Stimulated activated CD8-positive, alpha-beta memory T cell treated with anti-CD3 and anti-CD28 coated beads, Interleukin-15, amount 100 ng/mL, for 1 hour (primary cell): ENCODE measurements around the gene BMAL2.

Experiments used
- DNase-seq: peaks from one replicate; pipeline ENCODE4 v3.0.0-alpha.2; 2020; ENCODE audit warnings: low read depth

BMAL2 gene, protein sequence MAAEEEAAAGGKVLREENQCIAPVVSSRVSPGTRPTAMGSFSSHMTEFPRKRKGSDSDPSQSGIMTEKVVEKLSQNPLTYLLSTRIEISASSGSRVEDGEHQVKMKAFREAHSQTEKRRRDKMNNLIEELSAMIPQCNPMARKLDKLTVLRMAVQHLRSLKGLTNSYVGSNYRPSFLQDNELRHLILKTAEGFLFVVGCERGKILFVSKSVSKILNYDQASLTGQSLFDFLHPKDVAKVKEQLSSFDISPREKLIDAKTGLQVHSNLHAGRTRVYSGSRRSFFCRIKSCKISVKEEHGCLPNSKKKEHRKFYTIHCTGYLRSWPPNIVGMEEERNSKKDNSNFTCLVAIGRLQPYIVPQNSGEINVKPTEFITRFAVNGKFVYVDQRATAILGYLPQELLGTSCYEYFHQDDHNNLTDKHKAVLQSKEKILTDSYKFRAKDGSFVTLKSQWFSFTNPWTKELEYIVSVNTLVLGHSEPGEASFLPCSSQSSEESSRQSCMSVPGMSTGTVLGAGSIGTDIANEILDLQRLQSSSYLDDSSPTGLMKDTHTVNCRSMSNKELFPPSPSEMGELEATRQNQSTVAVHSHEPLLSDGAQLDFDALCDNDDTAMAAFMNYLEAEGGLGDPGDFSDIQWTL

GRCh38 chr12:27332714-27333402 lies at the start of gene BMAL2:
BMAL2 (plus strand) TSS chr12:27332836; CDS start chr12:27333073, 237 bp downstream.
- DNase-seq = no peak

DNA sequence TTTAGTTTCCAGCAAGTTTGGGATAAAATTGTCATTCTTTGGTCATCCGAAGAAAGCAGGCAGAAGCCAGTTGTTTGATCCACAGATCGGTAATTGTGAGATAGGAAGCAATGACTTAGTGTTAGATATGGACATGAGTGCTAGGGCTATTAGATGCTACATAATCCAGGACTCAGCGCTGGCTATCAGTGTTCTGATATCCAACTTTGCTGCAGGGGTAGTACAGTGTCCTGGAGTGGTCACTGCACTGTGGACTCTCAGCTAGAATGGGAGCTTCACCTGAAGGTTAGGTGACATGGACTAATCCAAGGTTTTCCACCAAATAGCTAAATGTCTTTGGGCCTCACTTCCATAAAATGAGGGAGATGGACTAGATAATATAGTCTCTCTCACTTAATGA lies 48.6 kb upstream of the BMAL2 start:
- no peak for DNase-seq

DNA sequence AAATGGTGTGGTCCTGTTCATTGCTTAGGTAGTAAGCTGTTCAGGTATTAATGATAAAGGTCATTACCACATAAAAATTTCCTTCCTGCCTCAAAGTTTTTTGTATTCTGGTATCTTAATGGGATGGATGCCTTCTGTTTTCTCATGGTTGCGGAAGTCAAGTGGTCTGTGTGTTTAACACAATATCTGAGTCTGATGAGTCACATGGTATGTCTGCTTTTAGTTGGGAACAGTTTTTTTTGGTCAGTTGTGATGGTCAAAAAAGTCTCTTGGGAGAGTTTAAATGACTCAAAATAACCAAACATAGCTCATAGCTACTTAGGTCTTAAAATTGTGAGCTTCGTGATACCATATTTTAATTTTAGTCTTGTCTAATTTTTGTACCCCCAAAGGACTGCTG lies 47.9 kb upstream of the BMAL2 start:
- no peak for DNase-seq

- no peak for DNase-seq
Measured at GRCh38 chr12:27285403-27285802, 47.2 kb upstream of the BMAL2 start.

GRCh38 chr12:27289414-27289813 lies 43.2 kb upstream of the BMAL2 start:
- DNase-seq = no peak

- no peak for DNase-seq
Measured at GRCh38 chr12:27290501-27291168, 42.0 kb upstream of the BMAL2 start.

DNA sequence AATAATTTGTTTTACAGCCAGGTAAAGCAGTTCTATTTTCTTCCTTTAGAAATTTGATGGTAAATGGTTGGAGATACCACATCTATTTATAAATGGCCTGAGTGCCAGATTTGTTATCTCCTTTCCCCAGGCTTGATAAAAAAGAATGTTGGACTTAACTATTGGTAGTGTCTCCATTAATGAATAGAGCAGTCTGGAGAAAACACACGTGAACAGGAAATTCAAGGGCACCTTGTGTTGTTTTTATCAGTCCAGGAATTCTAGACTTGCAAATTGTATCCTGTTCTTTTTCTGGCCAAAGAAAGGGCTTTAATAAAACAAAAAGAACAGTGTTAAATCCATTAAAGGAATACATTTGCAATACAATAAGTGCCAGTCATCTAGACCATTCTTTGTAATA lies 40.8 kb upstream of the BMAL2 start:
- no peak for DNase-seq

- DNase-seq = no peak
Measured at GRCh38 chr12:27292718-27293117, 39.9 kb upstream of the BMAL2 start.

- DNase-seq = no peak
Measured at GRCh38 chr12:27293463-27293862, 39.2 kb upstream of the BMAL2 start.

GRCh38 chr12:27296674-27297073 lies 36.0 kb upstream of the BMAL2 start:
- no peak for DNase-seq

- DNase-seq = no peak
Measured at GRCh38 chr12:27297566-27297965, 35.1 kb upstream of the BMAL2 start.

GRCh38 chr12:27299102-27299501 lies 33.5 kb upstream of the BMAL2 start:
- DNase-seq = no peak

DNA sequence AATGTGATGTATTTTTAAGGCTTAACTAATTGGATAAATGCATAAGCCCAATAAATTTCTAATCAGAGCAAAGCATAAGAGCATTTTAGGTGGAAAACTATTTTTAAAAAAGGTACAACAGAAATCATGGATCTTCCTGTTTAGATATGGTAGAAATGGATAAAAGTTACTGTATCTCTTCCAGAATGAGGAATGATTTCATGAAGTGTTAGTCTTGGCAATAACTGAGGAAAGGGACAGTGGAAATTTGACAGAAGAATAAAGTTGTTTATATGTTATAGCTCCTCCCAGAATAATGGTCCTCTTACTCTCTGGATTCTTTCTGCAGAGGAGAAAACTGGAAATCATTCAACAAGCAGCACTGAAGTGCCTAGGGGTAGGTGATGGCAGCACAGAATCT lies 32.4 kb upstream of the BMAL2 start:
- DNase-seq = no peak

DNA sequence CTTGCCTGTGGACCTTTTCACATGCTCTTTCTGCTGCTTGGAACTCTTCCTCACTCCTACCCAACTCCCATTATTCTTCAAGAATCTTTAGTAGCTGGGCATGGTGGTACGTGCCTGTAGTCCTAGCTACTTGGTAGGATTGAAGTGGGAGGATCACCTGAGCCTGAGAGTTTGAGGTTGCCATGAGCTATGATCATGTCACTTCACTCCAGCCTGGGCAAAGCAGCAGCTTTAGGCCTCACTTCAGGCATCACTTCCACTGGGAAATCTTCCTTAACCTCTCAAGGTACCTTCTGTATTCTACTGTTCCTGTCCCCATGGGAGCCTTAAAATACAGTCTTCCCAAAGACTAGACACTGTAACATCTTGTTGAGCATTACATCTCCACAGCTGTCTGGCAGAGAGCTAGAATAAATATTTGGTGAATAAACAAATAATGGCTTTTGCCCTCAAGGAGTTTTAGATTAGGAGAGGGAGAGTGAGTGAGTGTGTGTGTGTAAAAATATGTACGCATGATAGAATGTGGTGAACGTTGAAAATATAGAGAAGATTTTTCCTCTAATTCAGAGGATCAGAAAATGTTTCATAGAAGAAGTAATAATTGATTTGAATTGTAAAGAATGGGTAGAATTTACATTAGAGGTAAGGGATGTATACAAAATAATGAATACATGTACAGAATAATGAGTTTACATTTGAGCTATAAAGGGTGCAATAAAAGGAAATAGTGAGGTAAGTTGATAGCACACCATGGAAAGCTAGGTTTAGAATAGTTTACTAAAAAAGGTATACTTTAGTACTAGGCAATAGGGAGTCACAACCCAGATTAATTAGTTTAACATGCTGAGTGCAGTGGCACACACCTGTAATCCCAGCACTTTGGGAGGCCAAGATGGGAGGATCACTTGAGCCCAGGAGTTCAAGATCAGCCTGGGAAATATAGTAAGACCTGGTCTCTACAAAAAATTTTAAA lies 29.2 kb upstream of the BMAL2 start:
- DNase-seq = no peak

DNA sequence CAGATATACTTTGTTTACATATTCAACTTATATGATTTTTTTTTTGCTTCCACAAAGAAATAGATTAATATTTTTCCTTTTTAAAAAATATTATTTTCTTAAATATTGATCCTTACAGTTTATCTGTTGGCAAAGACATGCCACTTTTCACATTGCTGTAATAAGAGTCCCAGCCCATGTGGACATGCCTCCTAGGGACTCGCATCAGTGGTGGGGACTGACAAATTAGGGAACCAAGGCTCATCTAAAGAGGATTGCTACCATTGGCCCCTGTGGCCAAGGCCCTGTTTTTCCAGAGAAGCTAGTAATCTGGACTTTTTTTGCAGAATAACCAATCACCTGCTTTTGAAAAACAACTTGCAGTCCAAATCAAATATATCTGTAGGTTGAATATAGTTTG lies 27.8 kb upstream of the BMAL2 start:
- DNase-seq = no peak

GRCh38 chr12:27305673-27306456 lies 26.8 kb upstream of the BMAL2 start:
- DNase-seq = no peak

DNA sequence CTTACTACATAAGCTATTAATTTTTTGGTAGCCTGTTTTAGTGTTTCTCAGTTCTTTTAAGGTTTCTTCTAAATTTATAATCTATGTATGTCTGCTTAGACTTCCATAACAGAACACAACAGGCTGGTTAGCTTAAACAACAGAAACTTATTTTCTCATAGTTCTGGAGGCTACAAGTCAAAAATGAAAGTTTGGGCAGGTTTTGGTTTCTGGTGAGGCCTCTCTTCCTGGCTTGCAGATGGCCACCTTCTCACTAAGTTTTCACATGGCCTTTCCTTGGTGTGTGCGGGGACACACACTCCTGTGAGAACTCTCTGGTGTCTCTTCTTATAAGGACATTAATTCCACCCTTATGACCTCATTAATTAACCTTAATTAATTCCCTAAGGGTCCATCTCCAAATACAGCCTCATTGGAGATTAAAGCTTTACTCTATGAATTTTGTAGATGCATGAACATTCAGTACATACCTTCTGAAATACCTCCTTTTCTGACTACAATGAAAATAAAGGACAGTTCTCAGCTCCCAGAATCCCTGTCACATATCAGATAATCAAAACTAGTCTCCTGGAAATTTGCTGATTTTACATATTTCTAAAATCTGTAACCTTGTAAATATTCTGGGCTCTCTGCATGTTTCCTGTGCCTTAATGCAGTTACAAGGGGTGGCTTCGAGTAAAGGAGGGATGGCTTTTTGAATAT lies 23.2 kb upstream of the BMAL2 start:
- no peak for DNase-seq

- no peak for DNase-seq
Measured at GRCh38 chr12:27309995-27310315, 22.7 kb upstream of the BMAL2 start.

DNA sequence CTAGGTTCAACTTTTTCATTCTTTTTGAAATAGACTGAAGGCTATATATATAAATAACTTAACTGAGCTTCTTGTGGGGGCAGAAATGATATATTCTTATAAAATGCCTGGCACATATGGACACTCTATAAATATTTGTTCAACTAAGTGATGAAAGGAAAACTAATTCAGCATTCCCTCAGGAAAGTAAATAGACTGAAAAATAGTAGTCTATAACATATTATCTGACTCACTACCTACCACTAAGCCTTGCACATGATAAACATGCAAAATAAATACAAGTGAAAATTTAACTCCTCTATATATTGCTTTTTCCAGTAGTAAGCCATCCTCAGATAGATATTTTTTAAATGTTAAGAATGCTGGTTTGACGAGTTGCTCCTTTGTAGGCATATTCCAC lies 15.7 kb upstream of the BMAL2 start:
- no peak for DNase-seq

DNA sequence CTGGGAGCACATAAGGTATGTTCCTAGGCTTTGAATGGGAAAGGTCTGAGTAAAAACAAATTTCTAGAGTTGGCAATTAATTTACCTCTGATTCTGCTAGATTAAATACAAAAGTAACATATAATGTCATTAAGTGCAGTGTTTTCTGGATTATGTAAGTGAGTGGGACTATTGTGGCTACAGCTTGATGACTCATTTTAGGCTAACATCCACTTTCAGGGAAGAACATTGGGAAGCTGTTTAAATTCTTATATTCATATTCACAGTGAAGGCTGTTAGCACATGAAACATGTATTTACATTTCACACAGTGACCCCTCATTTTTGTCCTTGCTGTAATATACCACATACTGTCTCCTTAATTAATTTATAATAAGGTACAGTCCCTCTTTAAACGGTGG lies 13.2 kb upstream of the BMAL2 start:
- DNase-seq = no peak
